ENCODE data around the gene ASIC2.

GRCh38 chr17:33288954-33289353 is 4.1 kb downstream of the ASIC2 start:
- TF ChIP-seq EZH2 (IDR thresholded peaks at IDR 0.05; ENCODE audit: low read depth, unreplicated experiment), result no peak
- TF ChIP-seq POLR2AphosphoS5 (IDR thresholded peaks at IDR 0.05; ENCODE audit: low read depth), result no peak
- TF ChIP-seq, protein P1, sequence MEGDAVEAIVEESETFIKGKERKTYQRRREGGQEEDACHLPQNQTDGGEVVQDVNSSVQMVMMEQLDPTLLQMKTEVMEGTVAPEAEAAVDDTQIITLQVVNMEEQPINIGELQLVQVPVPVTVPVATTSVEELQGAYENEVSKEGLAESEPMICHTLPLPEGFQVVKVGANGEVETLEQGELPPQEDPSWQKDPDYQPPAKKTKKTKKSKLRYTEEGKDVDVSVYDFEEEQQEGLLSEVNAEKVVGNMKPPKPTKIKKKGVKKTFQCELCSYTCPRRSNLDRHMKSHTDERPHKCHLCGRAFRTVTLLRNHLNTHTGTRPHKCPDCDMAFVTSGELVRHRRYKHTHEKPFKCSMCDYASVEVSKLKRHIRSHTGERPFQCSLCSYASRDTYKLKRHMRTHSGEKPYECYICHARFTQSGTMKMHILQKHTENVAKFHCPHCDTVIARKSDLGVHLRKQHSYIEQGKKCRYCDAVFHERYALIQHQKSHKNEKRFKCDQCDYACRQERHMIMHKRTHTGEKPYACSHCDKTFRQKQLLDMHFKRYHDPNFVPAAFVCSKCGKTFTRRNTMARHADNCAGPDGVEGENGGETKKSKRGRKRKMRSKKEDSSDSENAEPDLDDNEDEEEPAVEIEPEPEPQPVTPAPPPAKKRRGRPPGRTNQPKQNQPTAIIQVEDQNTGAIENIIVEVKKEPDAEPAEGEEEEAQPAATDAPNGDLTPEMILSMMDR (conservative IDR thresholded peaks at IDR 0.05; ENCODE audit: low read depth in 2 of 2), result peak; percentile 47 to 65
- no peak for TF ChIP-seq CREB1 (CRISPR knock-in tag; IDR thresholded peaks at IDR 0.05; ENCODE audit: low read depth)
